ENCODE results near the gene DACH1.

The DACH1 gene

GRCh38 chr13:71464686-71465085 lies 402.3 kb downstream of the DACH1 start:
- Histone ChIP-seq H3K27ac (ENCODE audit: low read depth, low read length) (no peak overlapping the region), H3K27me3 (ENCODE audit: control insufficient read depth in 1 of 2, insufficient read depth in 2 of 2, low read length in 2 of 2) (no peaks in the 10 kb centered on the region), H3K4me1 (ENCODE audit: control insufficient read depth in 1 of 2, insufficient read depth in 2 of 2, low read length in 2 of 2) (no peaks in the 10 kb centered on the region), H3K9me3 (ENCODE audit: control insufficient read depth in 1 of 2, low read length in 2 of 2) (no peaks in the 10 kb centered on the region), H3K9ac (ENCODE audit: low read depth in 1 of 2, low read length in 2 of 2) (no peak overlapping the region), H3K36me3 (ENCODE audit: control insufficient read depth in 1 of 2, insufficient read depth in 2 of 2, low read length in 2 of 2) (no peaks in the 10 kb centered on the region), H3K4me3 (ENCODE audit: low read depth in 1 of 2, low read length in 2 of 2) (no peak overlapping the region)

- Histone ChIP-seq H3K27ac (ENCODE audit: low read depth, low read length) (no peak overlapping the region), H3K36me3 (ENCODE audit: control insufficient read depth in 1 of 2, insufficient read depth in 2 of 2, low read length in 2 of 2) (no peaks in the 10 kb centered on the region), H3K4me3 (ENCODE audit: low read depth in 1 of 2, low read length in 2 of 2) (no peak overlapping the region), H3K27me3 (ENCODE audit: control insufficient read depth in 1 of 2, insufficient read depth in 2 of 2, low read length in 2 of 2) (no peaks in the 10 kb centered on the region), H3K4me1 (ENCODE audit: control insufficient read depth in 1 of 2, insufficient read depth in 2 of 2, low read length in 2 of 2) (no peaks in the 10 kb centered on the region), H3K9me3 (ENCODE audit: control insufficient read depth in 1 of 2, low read length in 2 of 2) (no peaks in the 10 kb centered on the region), H3K9ac (ENCODE audit: low read depth in 1 of 2, low read length in 2 of 2) (no peak overlapping the region)
Observed at GRCh38 chr13:71461892-71462291, 405.1 kb downstream of the DACH1 start.

- Histone ChIP-seq H3K4me1 (ENCODE audit: control insufficient read depth in 1 of 2, insufficient read depth in 2 of 2, low read length in 2 of 2) (no peaks in the 10 kb centered on the region), H3K27me3 (ENCODE audit: control insufficient read depth in 1 of 2, insufficient read depth in 2 of 2, low read length in 2 of 2) (no peaks in the 10 kb centered on the region), H3K27ac (ENCODE audit: low read depth, low read length) (no peak overlapping the region), H3K4me3 (ENCODE audit: low read depth in 1 of 2, low read length in 2 of 2) (no peak overlapping the region), H3K36me3 (ENCODE audit: control insufficient read depth in 1 of 2, insufficient read depth in 2 of 2, low read length in 2 of 2) (no peaks in the 10 kb centered on the region), H3K9ac (ENCODE audit: low read depth in 1 of 2, low read length in 2 of 2) (no peak overlapping the region), H3K9me3 (ENCODE audit: control insufficient read depth in 1 of 2, low read length in 2 of 2) (no peaks in the 10 kb centered on the region)
Observed at GRCh38 chr13:71460211-71460610, 406.8 kb downstream of the DACH1 start.

- H3K36me3 ChIP-seq (ENCODE audit: control insufficient read depth in 1 of 2, insufficient read depth in 2 of 2, low read length in 2 of 2): no peaks in the 10 kb centered on the region
- no peak overlapping the region for H3K27ac ChIP-seq (ENCODE audit: low read depth, low read length)
- H3K4me1 ChIP-seq (ENCODE audit: control insufficient read depth in 1 of 2, insufficient read depth in 2 of 2, low read length in 2 of 2): no peaks in the 10 kb centered on the region
- no peak overlapping the region for H3K9ac ChIP-seq (ENCODE audit: low read depth in 1 of 2, low read length in 2 of 2)
- H3K9me3 ChIP-seq (ENCODE audit: control insufficient read depth in 1 of 2, low read length in 2 of 2): no peaks in the 10 kb centered on the region
- H3K4me3 ChIP-seq (ENCODE audit: low read depth in 1 of 2, low read length in 2 of 2): no peak overlapping the region
- H3K27me3 ChIP-seq (ENCODE audit: control insufficient read depth in 1 of 2, insufficient read depth in 2 of 2, low read length in 2 of 2): no peaks in the 10 kb centered on the region
Observed at GRCh38 chr13:71459708-71460107, 407.3 kb downstream of the DACH1 start.

- no peak overlapping the region for H3K4me3 ChIP-seq (ENCODE audit: low read depth in 1 of 2, low read length in 2 of 2)
- H3K9me3 ChIP-seq (ENCODE audit: control insufficient read depth in 1 of 2, low read length in 2 of 2): no peaks in the 10 kb centered on the region
- H3K9ac ChIP-seq (ENCODE audit: low read depth in 1 of 2, low read length in 2 of 2): no peak overlapping the region
- no peaks in the 10 kb centered on the region for H3K4me1 ChIP-seq (ENCODE audit: control insufficient read depth in 1 of 2, insufficient read depth in 2 of 2, low read length in 2 of 2)
- H3K27me3 ChIP-seq (ENCODE audit: control insufficient read depth in 1 of 2, insufficient read depth in 2 of 2, low read length in 2 of 2): no peaks in the 10 kb centered on the region
- no peak overlapping the region for H3K27ac ChIP-seq (ENCODE audit: low read depth, low read length)
- H3K36me3 ChIP-seq (ENCODE audit: control insufficient read depth in 1 of 2, insufficient read depth in 2 of 2, low read length in 2 of 2): no peaks in the 10 kb centered on the region
Observed at GRCh38 chr13:71457645-71458044, 409.4 kb downstream of the DACH1 start.

- Histone ChIP-seq H3K27ac (ENCODE audit: low read depth, low read length) (no peak overlapping the region), H3K9me3 (ENCODE audit: control insufficient read depth in 1 of 2, low read length in 2 of 2) (no peaks in the 10 kb centered on the region), H3K27me3 (ENCODE audit: control insufficient read depth in 1 of 2, insufficient read depth in 2 of 2, low read length in 2 of 2) (no peaks in the 10 kb centered on the region), H3K36me3 (ENCODE audit: control insufficient read depth in 1 of 2, insufficient read depth in 2 of 2, low read length in 2 of 2) (no peaks in the 10 kb centered on the region), H3K9ac (ENCODE audit: low read depth in 1 of 2, low read length in 2 of 2) (no peak overlapping the region), H3K4me3 (ENCODE audit: low read depth in 1 of 2, low read length in 2 of 2) (no peak overlapping the region), H3K4me1 (ENCODE audit: control insufficient read depth in 1 of 2, insufficient read depth in 2 of 2, low read length in 2 of 2) (no peaks in the 10 kb centered on the region)
Observed at GRCh38 chr13:71456136-71456535, 410.9 kb downstream of the DACH1 start.

GRCh38 chr13:71454509-71454908 lies 412.5 kb downstream of the DACH1 start:
- no peaks in the 10 kb centered on the region for H3K27me3 ChIP-seq (ENCODE audit: control insufficient read depth in 1 of 2, insufficient read depth in 2 of 2, low read length in 2 of 2)
- H3K9me3 ChIP-seq (ENCODE audit: control insufficient read depth in 1 of 2, low read length in 2 of 2): no peaks in the 10 kb centered on the region

GRCh38 chr13:71448080-71448630 lies 418.8 kb downstream of the DACH1 start:
- Histone ChIP-seq H3K4me1 (ENCODE audit: control insufficient read depth in 1 of 2, insufficient read depth in 2 of 2, low read length in 2 of 2) (no peaks in the 10 kb centered on the region), H3K27ac (ENCODE audit: low read depth, low read length) (no peak overlapping the region), H3K9me3 (ENCODE audit: control insufficient read depth in 1 of 2, low read length in 2 of 2) (no peaks in the 10 kb centered on the region), H3K36me3 (ENCODE audit: control insufficient read depth in 1 of 2, insufficient read depth in 2 of 2, low read length in 2 of 2) (no peaks in the 10 kb centered on the region), H3K9ac (ENCODE audit: low read depth in 1 of 2, low read length in 2 of 2) (no peak overlapping the region), H3K27me3 (ENCODE audit: control insufficient read depth in 1 of 2, insufficient read depth in 2 of 2, low read length in 2 of 2) (no peaks in the 10 kb centered on the region), H3K4me3 (ENCODE audit: low read depth in 1 of 2, low read length in 2 of 2) (no peak overlapping the region)

More at GRCh38 chr13:71454509-71454908, 412.5 kb downstream of the DACH1 start:
- Histone ChIP-seq H3K27ac (ENCODE audit: low read depth, low read length) (no peak overlapping the region), H3K4me1 (ENCODE audit: control insufficient read depth in 1 of 2, insufficient read depth in 2 of 2, low read length in 2 of 2) (no peaks in the 10 kb centered on the region), H3K4me3 (ENCODE audit: low read depth in 1 of 2, low read length in 2 of 2) (no peak overlapping the region), H3K36me3 (ENCODE audit: control insufficient read depth in 1 of 2, insufficient read depth in 2 of 2, low read length in 2 of 2) (no peaks in the 10 kb centered on the region), H3K9ac (ENCODE audit: low read depth in 1 of 2, low read length in 2 of 2) (no peak overlapping the region)

- Histone ChIP-seq H3K27me3 (ENCODE audit: control insufficient read depth in 1 of 2, insufficient read depth in 2 of 2, low read length in 2 of 2) (no peaks in the 10 kb centered on the region), H3K4me3 (ENCODE audit: low read depth in 1 of 2, low read length in 2 of 2) (no peak overlapping the region), H3K9me3 (ENCODE audit: control insufficient read depth in 1 of 2, low read length in 2 of 2) (no peaks in the 10 kb centered on the region), H3K9ac (ENCODE audit: low read depth in 1 of 2, low read length in 2 of 2) (no peak overlapping the region), H3K4me1 (ENCODE audit: control insufficient read depth in 1 of 2, insufficient read depth in 2 of 2, low read length in 2 of 2) (no peaks in the 10 kb centered on the region), H3K36me3 (ENCODE audit: control insufficient read depth in 1 of 2, insufficient read depth in 2 of 2, low read length in 2 of 2) (no peaks in the 10 kb centered on the region), H3K27ac (ENCODE audit: low read depth, low read length) (no peak overlapping the region)
Observed at GRCh38 chr13:71437704-71438103, 429.3 kb downstream of the DACH1 start.

GRCh38 chr13:71430681-71431080 lies 436.3 kb downstream of the DACH1 start:
- H3K27ac ChIP-seq (ENCODE audit: low read depth, low read length): no peak overlapping the region

GRCh38 chr13:71417205-71417604 lies 449.8 kb downstream of the DACH1 start:
- H3K36me3 ChIP-seq (ENCODE audit: control insufficient read depth in 1 of 2, insufficient read depth in 2 of 2, low read length in 2 of 2): no peaks in the 10 kb centered on the region
- no peak overlapping the region for H3K4me3 ChIP-seq (ENCODE audit: low read depth in 1 of 2, low read length in 2 of 2)
- H3K27me3 ChIP-seq (ENCODE audit: control insufficient read depth in 1 of 2, insufficient read depth in 2 of 2, low read length in 2 of 2): no peaks in the 10 kb centered on the region
- H3K9ac ChIP-seq (ENCODE audit: low read depth in 1 of 2, low read length in 2 of 2): no peak overlapping the region
- H3K9me3 ChIP-seq (ENCODE audit: control insufficient read depth in 1 of 2, low read length in 2 of 2): peaks cover 0 to 3% of the 10 kb centered on the region in 2 donors
- no peak overlapping the region for H3K27ac ChIP-seq (ENCODE audit: low read depth, low read length)
- no peaks in the 10 kb centered on the region for H3K4me1 ChIP-seq (ENCODE audit: control insufficient read depth in 1 of 2, insufficient read depth in 2 of 2, low read length in 2 of 2)

More at GRCh38 chr13:71430681-71431080, 436.3 kb downstream of the DACH1 start:
- Histone ChIP-seq H3K27me3 (ENCODE audit: control insufficient read depth in 1 of 2, insufficient read depth in 2 of 2, low read length in 2 of 2) (no peaks in the 10 kb centered on the region), H3K9ac (ENCODE audit: low read depth in 1 of 2, low read length in 2 of 2) (no peak overlapping the region), H3K36me3 (ENCODE audit: control insufficient read depth in 1 of 2, insufficient read depth in 2 of 2, low read length in 2 of 2) (no peaks in the 10 kb centered on the region), H3K4me3 (ENCODE audit: low read depth in 1 of 2, low read length in 2 of 2) (no peak overlapping the region), H3K9me3 (ENCODE audit: control insufficient read depth in 1 of 2, low read length in 2 of 2) (no peaks in the 10 kb centered on the region), H3K4me1 (ENCODE audit: control insufficient read depth in 1 of 2, insufficient read depth in 2 of 2, low read length in 2 of 2) (no peaks in the 10 kb centered on the region)
